SKM-1 (cell line): ENCODE data around the gene CLBA1.

ENCODE experiments used
- DNase-seq: peaks from one replicate; lab custom pipeline; 2025; ENCODE audit not compliant: unreplicated experiment; lab: John Stamatoyannopoulos, UW

The CLBA1 gene

DNA sequence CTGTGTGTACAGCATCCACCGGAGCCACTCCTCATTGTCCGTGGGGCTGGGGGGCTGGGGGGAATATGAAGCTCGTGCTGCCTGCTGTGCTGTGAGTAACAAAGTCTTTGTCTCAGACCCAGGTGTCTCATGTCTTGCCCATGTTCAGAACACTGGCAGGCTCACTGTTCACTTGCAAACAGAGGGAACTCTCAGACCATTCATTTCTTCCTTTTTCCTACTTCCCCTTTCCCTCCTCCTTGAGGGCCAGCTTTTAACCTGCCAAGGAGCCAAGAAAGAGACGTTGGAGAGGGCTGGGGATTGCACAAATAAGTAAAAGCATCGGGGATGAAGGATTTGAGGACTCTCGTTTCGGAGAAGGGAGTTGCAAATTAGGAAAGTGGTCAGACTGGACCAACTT lies 58.1 kb downstream of the CLBA1 start:
- DNase-seq: no peak
